Osteoblast (primary cell): ENCODE measurements around the gene DHX16. TPM values are rescaled to one million over a fixed set of nuclear protein-coding genes. Genes with fewer than 3 reads are reported as not detected.

Experiments used
- DNase-seq: peaks from one replicate; pipeline ENCODE4 v3.0.0; 2011; ENCODE audit warnings: low spot score, mixed read lengths; ENCODE audit not compliant: insufficient read length; ENCODE audit errors: missing footprints
- H2AFZ ChIP-seq: 2 replicates; pipeline ENCODE4 v1.6.0; 2011; ENCODE audit warnings: mild to moderate bottlenecking, low read length
- H3K27ac ChIP-seq: 2 replicates; pipeline ENCODE4 v1.5.1; 2011; ENCODE audit warnings: mild to moderate bottlenecking, low read depth, low read length, moderate library complexity
- H3K27me3 ChIP-seq: 2 replicates; pipeline ENCODE4 v1.6.0; 2012; ENCODE audit warnings: mild to moderate bottlenecking, control low read depth, inconsistent platforms, low read length, moderate library complexity; ENCODE audit not compliant: insufficient read depth
- H3K36me3 ChIP-seq: 2 replicates; pipeline ENCODE4 v1.5.1; 2011; ENCODE audit warnings: mild to moderate bottlenecking, low read length, control low read depth, moderate library complexity; ENCODE audit not compliant: insufficient read depth
- H3K4me1 ChIP-seq: 2 replicates; pipeline ENCODE4 v1.5.1; 2011; ENCODE audit warnings: mild to moderate bottlenecking, low read length, control low read depth, moderate library complexity; ENCODE audit not compliant: insufficient read depth
- H3K4me2 ChIP-seq: 2 replicates; pipeline ENCODE4 v1.6.0; 2011; ENCODE audit warnings: mild to moderate bottlenecking, low read length; ENCODE audit not compliant: insufficient read depth
- H3K4me3 ChIP-seq: fragments of 200-600 bp; sonication (generic); 3 replicates; pipeline ENCODE4 v1.5.1; 2012; ENCODE audit warnings: mild to moderate bottlenecking, low read length, inconsistent platforms; ENCODE audit not compliant: insufficient read depth
- H3K79me2 ChIP-seq: 2 replicates; pipeline ENCODE4 v1.6.0; 2012; ENCODE audit warnings: mild to moderate bottlenecking, low read length, control low read depth, inconsistent platforms; ENCODE audit not compliant: insufficient read depth
- H3K9me3 ChIP-seq: 2 replicates; pipeline ENCODE4 v1.5.1; 2011; ENCODE audit warnings: low read depth, low read length, control low read depth
- H4K20me1 ChIP-seq: 2 replicates; pipeline ENCODE4 v1.6.0; 2012; ENCODE audit warnings: mild to moderate bottlenecking, low read length, control low read depth; ENCODE audit not compliant: insufficient read depth
- total RNA-seq: library from RNA; depleted of rRNA; stranded (reverse); fragments of >200 nt; gene quantifications from 2 replicates; pipeline ENCODE4 v1.2.3, GENCODE V29; 2012
- TF ChIP-seq, protein P1 (sequence below): IDR thresholded peaks from 2 replicates; pipeline ENCODE4 v1.5.1; 2011; ENCODE audit warnings: mild to moderate bottlenecking, low read depth, low read length, moderate library complexity; ENCODE audit errors: extremely low read depth

Gene DHX16
- total RNA-seq, 1 donor, result 26.1 TPM

DNA sequence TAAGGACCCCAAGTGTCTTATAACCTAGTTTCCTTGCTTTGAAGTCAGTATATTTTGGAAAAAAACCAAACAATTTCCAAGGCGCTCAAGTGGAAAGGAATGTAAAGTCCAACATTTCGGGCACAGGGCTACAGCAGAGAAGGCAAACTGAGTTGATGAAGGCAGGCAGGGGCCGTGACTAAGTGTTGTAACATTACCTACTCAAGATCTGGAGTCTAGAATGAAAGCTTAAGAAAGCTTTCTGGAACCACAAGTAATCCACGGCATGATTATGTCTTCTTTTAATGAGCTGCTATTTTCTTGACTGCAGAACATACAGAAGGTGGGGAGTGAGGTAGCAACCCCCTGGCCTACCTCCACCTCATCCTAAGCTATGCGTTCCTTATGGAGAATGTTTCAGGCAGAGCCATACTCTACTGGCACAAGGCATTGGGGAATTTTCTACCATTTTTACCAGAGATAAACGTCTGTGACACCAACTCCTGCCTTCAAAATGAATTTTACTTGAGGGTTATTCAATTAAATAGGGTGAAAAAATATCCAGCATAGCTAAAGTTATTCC lies 60.0 kb downstream of the DHX16 start:
- Histone ChIP-seq H3K9me3 (no peaks in the 10 kb centered on the region), H2AFZ (no peak overlapping the region), H3K4me1 (peaks cover 52% of the 10 kb centered on the region), H3K36me3 (peaks cover 50% of the 10 kb centered on the region), H3K4me3 (no peak overlapping the region), H3K27ac (peak overlapping the region; percentile 99), H3K27me3 (no peaks in the 10 kb centered on the region), H3K4me2 (peak overlapping the region; percentile 86), H3K79me2 (peaks cover 46% of the 10 kb centered on the region), H4K20me1 (peaks cover 46% of the 10 kb centered on the region)
- DNase-seq, result peak; percentile 77
- TF ChIP-seq, protein P1, sequence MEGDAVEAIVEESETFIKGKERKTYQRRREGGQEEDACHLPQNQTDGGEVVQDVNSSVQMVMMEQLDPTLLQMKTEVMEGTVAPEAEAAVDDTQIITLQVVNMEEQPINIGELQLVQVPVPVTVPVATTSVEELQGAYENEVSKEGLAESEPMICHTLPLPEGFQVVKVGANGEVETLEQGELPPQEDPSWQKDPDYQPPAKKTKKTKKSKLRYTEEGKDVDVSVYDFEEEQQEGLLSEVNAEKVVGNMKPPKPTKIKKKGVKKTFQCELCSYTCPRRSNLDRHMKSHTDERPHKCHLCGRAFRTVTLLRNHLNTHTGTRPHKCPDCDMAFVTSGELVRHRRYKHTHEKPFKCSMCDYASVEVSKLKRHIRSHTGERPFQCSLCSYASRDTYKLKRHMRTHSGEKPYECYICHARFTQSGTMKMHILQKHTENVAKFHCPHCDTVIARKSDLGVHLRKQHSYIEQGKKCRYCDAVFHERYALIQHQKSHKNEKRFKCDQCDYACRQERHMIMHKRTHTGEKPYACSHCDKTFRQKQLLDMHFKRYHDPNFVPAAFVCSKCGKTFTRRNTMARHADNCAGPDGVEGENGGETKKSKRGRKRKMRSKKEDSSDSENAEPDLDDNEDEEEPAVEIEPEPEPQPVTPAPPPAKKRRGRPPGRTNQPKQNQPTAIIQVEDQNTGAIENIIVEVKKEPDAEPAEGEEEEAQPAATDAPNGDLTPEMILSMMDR, result no peak

DNA sequence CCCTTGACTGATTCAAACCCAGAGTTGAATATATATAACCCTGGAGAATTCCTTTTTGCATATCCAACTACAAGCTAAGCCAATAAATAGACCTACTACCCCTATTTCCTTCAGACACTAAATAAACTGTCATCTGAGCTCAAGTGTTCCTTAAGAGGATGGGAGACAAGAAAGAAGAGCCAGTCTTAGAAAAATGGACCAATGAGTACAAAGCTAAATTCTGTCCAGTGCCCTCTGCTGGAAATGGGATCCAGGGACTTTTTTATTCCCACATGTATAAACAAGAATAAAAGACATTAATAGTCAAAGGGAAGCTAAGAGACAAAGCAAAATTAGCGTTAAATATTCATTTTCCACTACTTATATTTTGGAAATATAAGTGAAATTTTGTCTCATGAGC lies 60.6 kb downstream of the DHX16 start:
- no peaks in the 10 kb centered on the region for H3K27me3 ChIP-seq
- H3K79me2 ChIP-seq, result peaks cover 45% of the 10 kb centered on the region
- peak overlapping the region; percentile 86 for H3K4me2 ChIP-seq
- DNase-seq, result no peak
- no peaks in the 10 kb centered on the region for H3K9me3 ChIP-seq
- H3K4me3 ChIP-seq, result no peak overlapping the region
- H3K36me3 ChIP-seq, result peaks cover 56% of the 10 kb centered on the region
- H3K4me1 ChIP-seq, result peaks cover 52% of the 10 kb centered on the region
- TF ChIP-seq, protein P1, result peak; percentile 49
- peaks cover 46% of the 10 kb centered on the region for H4K20me1 ChIP-seq
- H2AFZ ChIP-seq, result no peak overlapping the region
- H3K27ac ChIP-seq, result peak overlapping the region; percentile 99

DNA sequence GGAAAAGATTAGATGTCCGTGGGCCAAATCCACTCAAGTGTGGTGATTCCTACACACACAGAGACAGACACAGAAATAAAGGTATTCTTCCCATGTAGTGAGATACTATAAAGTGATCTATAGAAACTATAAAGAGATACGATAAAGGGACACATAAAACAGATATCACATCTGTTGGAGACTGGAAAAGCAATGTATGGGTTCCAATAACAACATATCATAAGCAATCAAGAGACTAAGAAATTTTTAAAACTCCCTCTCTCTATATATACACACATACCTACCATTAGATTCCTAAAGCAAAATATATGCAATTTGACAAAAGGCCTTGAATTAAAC lies 61.0 kb downstream of the DHX16 start:
- H3K27me3 ChIP-seq, result no peaks in the 10 kb centered on the region
- peaks cover 42% of the 10 kb centered on the region for H3K79me2 ChIP-seq
- peaks cover 58% of the 10 kb centered on the region for H3K36me3 ChIP-seq
- no peak overlapping the region for H2AFZ ChIP-seq
- H3K4me1 ChIP-seq, result peaks cover 52% of the 10 kb centered on the region
- peaks cover 46% of the 10 kb centered on the region for H4K20me1 ChIP-seq
- H3K27ac ChIP-seq, result peak overlapping the region; percentile 42
- no peak overlapping the region for H3K4me3 ChIP-seq
- no peak for DNase-seq
- TF ChIP-seq, protein P1, result no peak
- H3K9me3 ChIP-seq, result no peaks in the 10 kb centered on the region
- peak overlapping the region; percentile 9 for H3K4me2 ChIP-seq

DNA sequence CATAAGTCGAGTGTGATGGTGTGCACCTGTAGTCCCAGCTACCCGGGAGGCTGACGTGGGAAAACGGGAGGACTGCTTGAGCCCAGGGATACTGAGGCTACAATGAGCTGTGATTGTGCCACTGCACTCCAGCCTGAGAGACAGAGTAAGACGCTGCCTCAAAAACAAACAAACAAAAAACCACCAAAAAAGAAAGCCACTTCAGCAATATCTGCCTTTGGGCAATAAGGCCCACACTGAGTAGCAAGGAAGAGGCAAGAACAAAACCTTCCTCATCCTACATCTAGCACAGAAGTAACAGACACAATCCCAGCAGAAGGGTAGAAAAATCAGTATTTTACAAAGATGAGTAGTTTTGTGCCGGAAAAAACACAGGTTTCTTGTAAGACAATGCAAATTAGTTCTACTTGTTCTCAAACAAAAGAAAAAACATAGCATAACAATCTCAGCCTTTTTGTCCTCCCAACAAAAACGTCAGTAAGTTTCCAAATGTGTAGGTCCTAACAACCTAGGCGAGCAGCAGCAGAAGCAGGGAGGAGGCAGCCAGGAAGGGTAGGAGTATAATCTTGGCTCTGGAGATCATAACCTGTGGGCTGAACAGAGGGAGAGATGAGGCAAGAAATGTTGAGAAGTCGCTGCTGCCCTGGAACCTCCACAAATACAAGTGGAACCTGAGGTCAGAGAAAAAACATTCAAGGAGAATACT lies 61.5 kb downstream of the DHX16 start:
- DNase-seq, result no peak
- peaks cover 50% of the 10 kb centered on the region for H4K20me1 ChIP-seq
- peaks cover 50% of the 10 kb centered on the region for H3K4me1 ChIP-seq
- H3K36me3 ChIP-seq, result peaks cover 58% of the 10 kb centered on the region
- peak overlapping the region; percentile 42 for H3K27ac ChIP-seq
- TF ChIP-seq, protein P1, result no peak
- H2AFZ ChIP-seq, result no peak overlapping the region
- no peaks in the 10 kb centered on the region for H3K27me3 ChIP-seq
- no peak overlapping the region for H3K4me3 ChIP-seq
- no peak overlapping the region for H3K4me2 ChIP-seq
- no peaks in the 10 kb centered on the region for H3K9me3 ChIP-seq
- peaks cover 39% of the 10 kb centered on the region for H3K79me2 ChIP-seq
